Measurements from ENCODE around the gene PACS2. TPM values are rescaled to one million over a fixed set of nuclear protein-coding genes. Genes with fewer than 3 reads are reported as not detected.

Gene PACS2
- total and polyA plus RNA-seq, 2 donors (not counting 3 experiments of a cell fraction or from before 2014, with no cell fraction given): 52.7 to 86.3 TPM

- H3K4me3 ChIP-seq (replicated peaks in 1 of 3; ENCODE audit: insufficient read depth in 1 of 3, low read depth in 1 of 3, low read length in 3 of 3): no peak overlapping the region
- intact Hi-C loops (cut with micrococcal nuclease): no loop called here
- no peak for FAIRE-seq
Observed at GRCh38 chr14:105439179-105439578, 124.6 kb downstream of the PACS2 start.

More at GRCh38 chr14:105439179-105439578, 124.6 kb downstream of the PACS2 start:
- ChIA-PET POLR2A (no interaction called here), CTCF (interaction anchor here (1.2 to 4.7 kb wide), 3 partner anchors 51 to 87 kb away, joined by 3 to 17 read pairs (median 3); no protein-coding TSS in a partner anchor)
- Histone ChIP-seq H3K36me3 (ENCODE audit: control insufficient read depth in 2 of 2, extremely low read depth in 1 of 2, insufficient read depth in 2 of 2, low read length in 2 of 2) (peaks cover 0 to 34% of the 10 kb centered on the region in 2 experiments), H3K9me3 (replicated peaks; ENCODE audit: control insufficient read depth, insufficient read depth, low read length) (no peaks in the 10 kb centered on the region), H2AFZ (ENCODE audit: low read depth, low read length) (no peak overlapping the region), H3K4me1 (ENCODE audit: control insufficient read depth, extremely low read depth, insufficient read depth, low read length) (peaks cover 18% of the 10 kb centered on the region), H4K20me1 (replicated peaks; ENCODE audit: control insufficient read depth, extremely low read depth, insufficient read depth, low read length) (peaks cover 2% of the 10 kb centered on the region), H3K27me3 (ENCODE audit: control insufficient read depth in 2 of 2, insufficient read depth in 2 of 2, low read length in 2 of 2) (no peaks in the 10 kb centered on the region), H3K4me2 (ENCODE audit: insufficient read depth, low read length) (no peak overlapping the region), H3K9ac (replicated peaks; ENCODE audit: extremely low read depth, insufficient read depth, low read length) (no peak overlapping the region), H3K27ac (ENCODE audit: insufficient read depth, low read depth, low read length) (no peak overlapping the region), H3K79me2 (ENCODE audit: control insufficient read depth, insufficient read depth, low read length) (peaks cover 50% of the 10 kb centered on the region), H3K9me1 (replicated peaks; ENCODE audit: control insufficient read depth, extremely low read depth, insufficient read depth, low read length) (no peaks in the 10 kb centered on the region)
- no TSS peak for BruUV-seq (replicated peaks)
- dilution Hi-C loops (cut with MboI; ENCODE audit: extremely low pct_ligation_motif_present, low sequenced_read_pairs): no loop called here
- no peak for TF ChIP-seq EZH2 (IDR thresholded peaks at IDR 0.05; ENCODE audit: borderline replicate concordance, low read depth, low read length, severe bottlenecking)
- TF ChIP-seq, protein P1, sequence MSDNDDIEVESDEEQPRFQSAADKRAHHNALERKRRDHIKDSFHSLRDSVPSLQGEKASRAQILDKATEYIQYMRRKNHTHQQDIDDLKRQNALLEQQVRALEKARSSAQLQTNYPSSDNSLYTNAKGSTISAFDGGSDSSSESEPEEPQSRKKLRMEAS (IDR thresholded peaks at IDR 0.05; ENCODE audit: insufficient read depth, insufficient read length): no peak
- no peak for TF ChIP-seq FOS (IDR thresholded peaks at IDR 0.05; ENCODE audit: borderline replicate concordance, insufficient read depth, low read length)
- TF ChIP-seq POLR2A (IDR thresholded peaks at IDR 0.05; ENCODE audit: low read depth, low read length): no peak
- TF ChIP-seq, protein P2, sequence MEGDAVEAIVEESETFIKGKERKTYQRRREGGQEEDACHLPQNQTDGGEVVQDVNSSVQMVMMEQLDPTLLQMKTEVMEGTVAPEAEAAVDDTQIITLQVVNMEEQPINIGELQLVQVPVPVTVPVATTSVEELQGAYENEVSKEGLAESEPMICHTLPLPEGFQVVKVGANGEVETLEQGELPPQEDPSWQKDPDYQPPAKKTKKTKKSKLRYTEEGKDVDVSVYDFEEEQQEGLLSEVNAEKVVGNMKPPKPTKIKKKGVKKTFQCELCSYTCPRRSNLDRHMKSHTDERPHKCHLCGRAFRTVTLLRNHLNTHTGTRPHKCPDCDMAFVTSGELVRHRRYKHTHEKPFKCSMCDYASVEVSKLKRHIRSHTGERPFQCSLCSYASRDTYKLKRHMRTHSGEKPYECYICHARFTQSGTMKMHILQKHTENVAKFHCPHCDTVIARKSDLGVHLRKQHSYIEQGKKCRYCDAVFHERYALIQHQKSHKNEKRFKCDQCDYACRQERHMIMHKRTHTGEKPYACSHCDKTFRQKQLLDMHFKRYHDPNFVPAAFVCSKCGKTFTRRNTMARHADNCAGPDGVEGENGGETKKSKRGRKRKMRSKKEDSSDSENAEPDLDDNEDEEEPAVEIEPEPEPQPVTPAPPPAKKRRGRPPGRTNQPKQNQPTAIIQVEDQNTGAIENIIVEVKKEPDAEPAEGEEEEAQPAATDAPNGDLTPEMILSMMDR (IDR thresholded peaks at IDR 0.05; ENCODE audit: extremely low read depth in 1 of 2, insufficient read depth in 1 of 2, low read depth in 1 of 2, low read length in 2 of 2): no peak
- no peak for TF ChIP-seq POLR2AphosphoS5 (IDR thresholded peaks at IDR 0.05; ENCODE audit: insufficient read depth, low read depth, low read length)
- TF ChIP-seq GATA2 (IDR thresholded peaks at IDR 0.05; ENCODE audit: insufficient read depth, insufficient read length, low read depth, low read length): no peak
- TF ChIP-seq MYC (IDR thresholded peaks at IDR 0.05; ENCODE audit: low read depth, low read length): no peak
- TF ChIP-seq JUN (IDR thresholded peaks at IDR 0.05; ENCODE audit: borderline replicate concordance, insufficient read depth, insufficient read length, low read depth): no peak
- DNase-seq (ENCODE audit: low read depth, low spot score): no peak
